Central memory CD4-positive, alpha-beta T cell (primary cell): ENCODE data around the gene RHCE.
"Not testable (repeated sequence)": the region's sequence is repeated elsewhere in the genome, so short reads cannot be mapped to it uniquely, and the experiment has no call there.

Experiments
- DNase-seq: peaks from one replicate; pipeline ENCODE4 v3.0.0; 2022

Gene RHCE

DNA sequence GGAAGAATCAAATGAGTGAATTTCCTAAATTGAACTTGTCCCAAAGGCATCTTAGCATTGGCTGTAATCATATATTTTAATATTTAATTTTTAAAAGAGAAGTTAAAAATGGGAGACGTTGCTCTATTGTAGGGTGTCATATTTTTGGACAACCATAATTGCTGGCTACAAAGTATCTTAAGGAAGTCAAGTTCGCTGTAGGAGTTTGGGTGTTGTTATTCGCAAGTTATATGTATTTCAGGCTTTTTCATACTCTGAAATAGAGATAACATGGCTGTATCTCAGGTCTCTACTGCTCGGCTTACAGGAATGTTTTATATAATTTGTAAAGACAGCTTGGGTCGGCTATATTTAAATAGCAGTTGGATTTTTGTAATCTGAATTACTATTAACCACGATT lies 81.6 kb downstream of the RHCE start:
- no peak for DNase-seq

DNA sequence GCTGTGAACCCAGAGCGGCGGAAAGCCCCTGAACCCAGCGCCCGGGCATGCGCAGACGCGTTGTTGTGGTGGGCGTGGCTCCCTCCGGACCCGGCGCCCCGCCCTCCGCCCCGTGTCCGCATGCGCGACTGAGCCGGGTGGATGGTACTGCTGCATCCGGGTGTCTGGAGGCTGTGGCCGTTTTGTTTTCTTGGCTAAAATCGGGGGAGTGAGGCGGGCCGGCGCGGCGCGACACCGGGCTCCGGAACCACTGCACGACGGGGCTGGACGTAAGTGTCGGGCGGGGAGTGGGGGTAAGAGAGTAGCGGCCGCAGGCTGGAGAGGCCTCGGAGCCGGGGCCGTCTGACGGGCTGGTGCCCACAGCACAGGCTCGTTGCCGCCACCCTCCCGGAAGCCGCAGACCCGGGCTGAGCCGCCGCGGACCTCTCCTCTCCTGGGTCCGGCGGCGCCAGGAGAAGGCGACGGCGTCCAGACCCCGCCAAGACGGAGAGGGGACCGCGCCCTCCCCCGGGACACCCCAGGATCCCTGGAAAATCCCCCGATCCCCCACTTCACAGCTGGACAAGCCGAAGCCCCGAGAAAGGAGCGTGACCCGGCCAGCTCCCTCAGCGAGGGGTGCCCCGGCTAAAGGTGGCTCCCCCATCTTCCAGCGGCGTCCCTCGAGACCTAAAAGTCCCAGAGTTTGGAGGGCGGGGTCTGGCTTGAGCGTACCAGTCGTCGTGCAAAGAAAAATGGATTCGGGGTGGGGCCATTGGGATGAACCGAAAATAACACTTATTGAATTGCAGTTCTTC lies 82.2 kb downstream of the RHCE start, which contains the start of gene TMEM50A:
Gene TMEM50A (plus strand): TSS at position 147 of the 794 bp plus-strand sequence. CDS start 2,153 bp downstream, outside the sequence.
- DNase-seq = peak; percentile 91

DNA sequence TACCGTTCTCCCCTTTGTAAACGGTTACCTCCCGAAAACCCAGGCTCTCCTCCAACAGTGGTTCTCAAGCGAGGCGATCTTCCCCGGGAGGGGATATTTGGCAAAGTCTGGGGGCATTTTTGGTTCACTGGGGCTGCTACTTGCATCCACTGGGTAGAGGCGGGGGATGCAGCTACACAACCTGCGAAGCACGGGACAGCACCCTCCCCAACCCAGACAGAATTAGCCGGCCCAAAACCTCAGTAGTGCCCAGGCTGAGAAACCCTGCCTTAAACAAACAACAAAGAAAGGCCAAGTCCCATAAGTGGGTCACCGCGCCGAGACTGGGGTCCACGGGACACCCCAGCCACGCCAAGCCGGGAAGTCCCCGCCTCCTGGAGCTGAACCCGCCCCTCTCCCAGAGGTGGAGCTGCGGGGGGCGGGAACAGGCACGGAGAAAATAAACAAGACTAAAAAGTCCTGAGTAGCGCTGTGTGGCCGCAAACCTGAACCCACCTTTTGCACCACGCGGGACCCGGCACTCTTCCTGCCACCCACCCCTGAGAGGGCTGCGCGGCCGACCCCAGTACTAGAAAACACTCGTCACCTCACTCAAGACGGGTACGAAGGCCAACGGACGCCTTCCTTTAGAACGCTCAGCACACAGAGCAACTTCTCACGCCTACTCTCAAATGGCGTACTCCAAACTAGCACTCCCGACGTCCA lies 83.0 kb downstream of the RHCE start:
- not testable (repeated sequence) for DNase-seq

DNA sequence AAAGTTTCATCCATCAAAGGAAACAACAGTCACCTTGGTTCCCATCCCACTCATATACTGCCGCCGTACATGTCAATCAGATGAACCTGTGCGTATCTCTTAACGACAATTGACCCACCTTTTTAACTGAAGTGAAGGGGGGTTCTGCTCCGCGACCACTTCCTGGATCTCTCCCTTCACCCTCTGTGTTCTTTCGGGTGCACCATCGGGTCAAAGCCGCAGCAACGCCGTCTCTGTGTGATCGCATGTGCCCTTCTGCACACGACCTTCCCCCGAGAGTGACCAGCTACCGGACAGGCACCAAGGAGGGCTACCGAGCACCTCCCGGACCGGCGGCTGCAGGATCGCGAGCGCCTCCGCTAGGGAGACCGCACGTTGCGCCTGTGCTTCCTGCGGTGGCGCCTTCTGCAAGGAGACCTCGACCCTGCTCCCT lies 83.7 kb downstream of the RHCE start:
- peak; percentile 34 for DNase-seq

DNA sequence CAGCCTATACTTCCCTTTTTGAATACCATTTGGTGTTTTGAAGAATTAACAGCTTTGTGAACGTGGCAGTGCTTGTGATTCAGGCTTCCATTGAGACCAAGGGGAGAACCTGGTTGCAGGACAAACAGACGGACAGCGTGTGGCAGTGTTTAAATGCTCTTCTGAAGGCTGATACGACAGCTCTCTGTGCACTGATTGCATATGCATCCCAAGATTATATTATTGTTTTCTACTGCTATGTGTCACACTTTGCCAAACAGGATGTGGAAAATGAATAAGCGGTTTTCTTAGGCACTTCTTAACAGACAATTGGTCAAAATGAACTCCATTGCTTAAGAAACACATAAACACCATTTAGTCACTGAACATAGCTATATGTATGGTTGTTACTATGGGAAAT lies 90.7 kb downstream of the RHCE start:
- peak; percentile 11 for DNase-seq

DNA sequence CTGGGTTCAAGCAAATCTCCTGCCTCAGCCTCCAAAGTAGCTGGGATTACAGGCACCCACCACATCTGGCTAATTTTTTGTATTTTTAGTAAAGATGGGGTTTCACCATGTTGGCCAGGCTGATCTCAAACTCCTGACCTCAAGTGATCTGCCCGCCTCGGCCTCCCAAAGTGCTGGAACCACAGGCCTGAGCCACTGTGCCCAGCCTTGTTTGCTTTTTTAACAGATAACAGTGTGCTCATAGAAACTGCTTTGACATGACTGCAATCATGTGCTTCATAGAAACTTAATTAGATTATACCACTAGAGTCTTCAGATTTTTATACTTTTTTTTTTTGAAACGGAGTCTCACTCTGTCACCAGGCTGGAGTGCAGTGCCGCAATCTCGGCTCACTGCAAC lies 91.3 kb downstream of the RHCE start:
- DNase-seq = not testable (repeated sequence)

DNA sequence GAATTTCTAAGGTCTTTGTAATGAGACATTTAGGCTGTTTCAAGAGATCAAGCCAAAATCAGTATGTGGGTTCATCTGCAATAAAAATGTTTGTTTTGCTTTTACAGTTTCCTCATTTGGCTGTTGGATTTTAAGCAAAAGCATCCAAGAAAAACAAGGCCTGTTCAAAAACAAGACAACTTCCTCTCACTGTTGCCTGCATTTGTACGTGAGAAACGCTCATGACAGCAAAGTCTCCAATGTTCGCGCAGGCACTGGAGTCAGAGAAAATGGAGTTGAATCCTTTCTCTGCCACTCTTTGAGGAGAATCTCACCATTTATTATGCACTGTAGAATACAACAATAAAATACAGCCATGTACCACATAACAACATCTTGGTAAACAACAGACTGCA lies 91.8 kb downstream of the RHCE start:
- not testable (repeated sequence) for DNase-seq

DNA sequence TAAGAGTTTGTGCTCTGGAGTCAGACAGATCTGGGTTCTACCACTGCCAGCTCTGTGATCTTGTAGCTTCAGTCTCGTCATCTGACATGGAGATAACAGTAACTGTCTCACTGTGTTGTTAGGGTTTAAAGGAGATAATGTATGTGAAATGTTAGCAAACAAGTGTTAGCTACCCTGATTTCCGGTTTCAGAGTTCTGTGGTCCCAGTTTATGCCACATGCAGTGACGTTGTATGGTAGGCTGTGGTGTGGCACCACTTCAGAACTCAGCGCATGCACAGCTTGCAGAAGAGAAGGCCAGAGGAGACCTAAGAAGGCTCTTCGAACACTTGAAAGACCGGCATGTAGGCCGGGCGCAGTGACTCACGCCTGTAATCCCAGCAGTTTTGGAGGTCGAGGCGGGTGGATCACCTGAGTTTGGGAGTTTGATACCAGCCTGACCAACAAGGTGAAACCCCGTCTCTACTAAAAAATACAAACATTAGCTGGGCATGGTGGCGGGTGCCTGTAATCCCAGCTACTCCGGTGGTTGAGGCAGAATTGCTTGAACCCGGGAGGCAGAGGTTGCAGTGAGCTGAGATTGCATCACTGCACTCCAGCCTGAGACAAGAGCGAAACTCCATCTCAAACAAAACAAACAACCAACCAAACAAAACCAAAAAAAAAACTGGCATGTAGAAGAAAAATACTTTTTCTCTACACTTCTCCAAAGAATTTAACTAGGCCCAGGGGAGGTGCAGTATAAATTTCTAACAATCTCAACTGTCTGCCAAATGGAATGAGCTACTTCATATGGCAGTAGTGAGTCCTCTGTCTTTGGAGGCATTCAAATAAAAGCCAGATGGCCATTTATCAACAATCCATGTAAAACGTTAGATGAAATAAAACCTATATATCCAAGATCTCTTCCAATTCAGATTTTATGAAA lies 92.5 kb downstream of the RHCE start:
- not testable (repeated sequence) for DNase-seq

DNA sequence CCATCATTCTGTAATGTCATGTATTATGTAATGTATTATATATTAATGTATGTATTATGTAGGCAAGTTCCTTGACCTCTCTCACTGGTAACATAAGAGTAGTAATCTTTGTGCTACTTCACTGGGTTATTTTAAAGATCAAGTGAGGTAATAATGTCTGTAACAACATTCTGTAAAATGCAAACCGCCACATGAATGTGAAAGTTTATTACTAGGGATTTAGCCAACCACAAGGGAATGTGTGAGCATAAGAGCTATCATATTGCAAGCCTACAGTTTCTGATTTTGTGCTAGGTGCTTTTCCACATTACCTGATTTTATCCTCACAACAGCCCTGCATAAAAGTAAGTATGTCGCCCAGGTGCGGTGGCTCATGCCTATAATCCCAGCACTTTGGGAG lies 96.2 kb downstream of the RHCE start:
- DNase-seq = not testable (repeated sequence)

DNA sequence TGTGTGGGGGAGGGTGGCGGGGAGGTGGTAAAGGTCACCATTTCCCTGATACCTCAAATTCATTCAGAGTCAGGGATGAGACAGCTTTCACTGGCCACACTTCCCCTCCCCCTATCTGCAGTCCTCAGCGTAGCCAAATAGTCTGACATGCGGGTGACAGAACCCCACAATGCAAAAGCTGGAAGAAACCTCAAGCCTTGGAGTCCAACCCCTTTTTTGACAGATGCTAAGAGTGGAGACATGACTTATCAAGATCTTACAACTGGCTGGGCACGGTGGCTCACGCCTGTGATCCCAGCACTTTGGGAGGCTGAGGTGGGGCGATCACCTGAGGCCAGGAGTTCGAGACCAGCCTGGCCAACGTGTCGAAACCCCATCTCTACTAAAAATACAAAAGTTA lies 98.5 kb downstream of the RHCE start:
- not testable (repeated sequence) for DNase-seq

DNA sequence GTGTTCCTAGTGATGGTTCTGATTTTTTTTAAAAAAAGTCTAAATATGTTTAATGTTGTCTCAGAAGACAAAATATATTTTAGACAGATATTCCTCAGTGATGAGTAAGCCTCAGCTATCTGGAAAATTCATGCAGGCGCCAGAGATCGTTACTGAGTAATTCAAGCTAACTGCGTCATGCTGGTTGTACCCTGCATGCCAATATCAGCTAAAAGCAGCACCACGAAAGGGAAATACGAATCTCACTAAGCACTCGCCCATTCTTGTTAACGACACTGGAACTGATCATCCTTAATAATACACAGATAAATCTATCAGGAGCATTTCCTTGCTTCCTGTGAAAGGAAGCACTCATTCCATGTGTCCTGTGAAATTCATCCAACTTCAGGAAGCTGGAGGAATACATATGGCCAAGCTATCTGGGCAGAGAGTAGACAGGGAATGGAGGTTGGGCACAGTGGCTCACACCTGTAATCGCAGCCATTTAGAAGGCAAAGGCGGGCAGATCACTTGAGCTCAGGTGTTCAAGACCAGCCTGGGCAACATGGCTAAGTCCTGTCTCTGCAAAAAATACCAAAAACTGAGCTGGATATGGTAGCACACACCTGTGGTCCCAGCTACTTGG lies 100.2 kb downstream of the RHCE start:
- DNase-seq = not testable (repeated sequence)

DNA sequence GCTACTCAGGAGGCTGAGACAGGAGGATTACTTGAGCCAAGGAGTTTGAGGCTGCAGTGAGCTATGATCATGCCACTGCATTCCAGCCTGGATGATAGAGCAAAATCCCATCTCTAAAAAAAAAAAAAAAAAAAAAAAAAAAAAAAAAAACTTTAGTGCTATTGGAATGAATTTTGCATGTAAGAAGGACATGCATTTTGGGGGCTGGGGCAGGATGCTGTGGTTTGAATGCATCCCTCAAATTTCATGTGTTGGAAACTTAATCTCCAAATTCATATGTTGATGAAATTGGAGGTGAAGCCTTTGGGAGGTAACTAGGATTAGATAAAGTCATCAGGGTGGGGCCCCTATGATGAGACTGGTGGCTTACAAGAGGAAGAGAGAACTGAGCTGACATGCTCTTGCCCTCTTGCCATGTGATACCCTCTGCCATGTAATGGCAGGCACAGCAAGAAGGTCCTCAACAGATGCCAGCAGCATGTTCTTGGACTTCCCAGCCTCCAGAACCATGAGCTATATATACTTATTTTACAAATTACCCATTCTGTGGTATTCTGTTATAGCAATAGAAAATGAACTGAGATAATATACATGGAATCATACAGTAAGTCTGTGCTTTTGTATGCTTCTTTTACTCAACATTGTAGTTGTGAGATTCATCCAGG lies 107.7 kb downstream of the RHCE start:
- not testable (repeated sequence) for DNase-seq
